SU-DHL-6 (cell line): ENCODE results near the gene IL1R2.

Experiments used
- H2AFZ ChIP-seq: fragments of 200-600 bp; sonication (generic); 2 replicates; pipeline ENCODE4 v1.6.1; 2014; ENCODE audit warnings: low read depth, mild to moderate bottlenecking, moderate library complexity, mixed read lengths, antibody characterized with exemption, low read length; ENCODE audit not compliant: severe bottlenecking
- H3F3A ChIP-seq: fragments of 200-600 bp; shearing (Covaris generic); 2 replicates; pipeline ENCODE4 v1.6.0; 2016; ENCODE audit warnings: antibody characterized with exemption, mild to moderate bottlenecking; ENCODE audit not compliant: insufficient read depth
- H3K27ac ChIP-seq: fragments of 200-600 bp; sonication (generic); 2 replicates; pipeline ENCODE4 v1.5.1; 2016; ENCODE audit warnings: low read depth, mild to moderate bottlenecking, low read length, moderate library complexity, mixed read lengths
- H3K27me3 ChIP-seq: fragments of 200-600 bp; sonication (generic), shearing (Covaris generic); 2 replicates; pipeline ENCODE4 v1.6.0; 2014; ENCODE audit warnings: mild to moderate bottlenecking, low read length
- H3K36me3 ChIP-seq: fragments of 200-600 bp; sonication (generic); 2 replicates; pipeline ENCODE4 v1.6.1; 2014; ENCODE audit warnings: mild to moderate bottlenecking, low read length, mixed read lengths
- H3K4me2 ChIP-seq: fragments of 300-600, 200-600 bp; shearing (Covaris generic), sonication (generic); 2 replicates; pipeline ENCODE4 v1.6.0; 2014; ENCODE audit warnings: low read length, low read depth, mild to moderate bottlenecking; ENCODE audit not compliant: poor library complexity, severe bottlenecking
- H3K4me3 ChIP-seq: fragments of 200-600 bp; sonication (generic); 2 replicates; pipeline ENCODE4 v1.5.1; 2014; ENCODE audit warnings: antibody characterized with exemption, low read length, mild to moderate bottlenecking, mixed read lengths; ENCODE audit not compliant: insufficient read depth, poor library complexity, severe bottlenecking
- H3K79me2 ChIP-seq: fragments of 200-600 bp; sonication (generic); 2 replicates; pipeline ENCODE4 v1.6.1; 2014; ENCODE audit warnings: mild to moderate bottlenecking, low read length, moderate library complexity; ENCODE audit not compliant: insufficient read depth
- H3K9ac ChIP-seq: fragments of 200-600 bp; sonication (generic); 2 replicates; pipeline ENCODE4 v1.7.0; 2014; ENCODE audit warnings: mild to moderate bottlenecking, low read length
- H3K9me2 ChIP-seq: fragments of 200-600 bp; sonication (generic); replicated peaks from 2 replicates; pipeline ENCODE4 v1.6.1; 2014; ENCODE audit warnings: low read length; ENCODE audit not compliant: insufficient read depth
- H3K9me3 ChIP-seq: fragments of 200-600 bp; sonication (generic); 2 replicates; pipeline ENCODE4 v1.6.1; 2014; ENCODE audit warnings: low read length, mixed read lengths; ENCODE audit not compliant: insufficient read depth
- H4K20me1 ChIP-seq: fragments of 200-600 bp; sonication (generic); 2 replicates; pipeline ENCODE4 v1.6.1; 2014; ENCODE audit warnings: low read depth, mild to moderate bottlenecking, antibody characterized with exemption, low read length, moderate library complexity, mixed read lengths
- EZH2phosphoT487 ChIP-seq: fragments of 200-600 bp; sonication (generic), shearing (Covaris generic); conservative IDR thresholded peaks from 2 replicates; pipeline ENCODE4 v1.6.1; 2018; ENCODE audit warnings: mild to moderate bottlenecking, antibody characterized with exemption, low read length, moderate library complexity, mixed read lengths
- TF ChIP-seq, protein P1 (sequence below): fragments of 200-600 bp; sonication (generic); IDR thresholded peaks from one replicate; pipeline ENCODE4 v1.5.1; 2017; ENCODE audit warnings: antibody characterized with exemption, mild to moderate bottlenecking, low read length, moderate library complexity; ENCODE audit not compliant: insufficient read depth, poor library complexity, severe bottlenecking

Gene IL1R2

DNA sequence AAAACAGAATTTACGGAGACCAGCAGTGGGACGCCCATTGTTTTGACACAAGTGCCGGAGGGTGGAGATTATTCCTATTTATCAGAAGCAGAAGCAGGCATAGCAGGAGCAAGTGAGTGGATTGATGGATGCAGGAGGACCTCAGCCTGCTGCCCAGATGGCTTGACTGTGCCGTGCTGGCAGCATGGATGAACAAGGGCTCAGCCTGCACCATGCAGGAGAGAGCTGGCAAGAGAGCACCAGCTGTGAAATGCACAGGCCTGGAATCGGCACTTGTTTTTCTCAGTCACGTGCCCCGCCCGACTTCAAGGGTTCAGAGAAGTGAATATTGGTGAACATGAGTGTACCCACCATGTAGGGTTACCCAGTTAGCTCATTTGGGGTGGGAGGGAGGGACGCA lies 4.0 kb downstream of the IL1R2 start:
- no peaks in the 10 kb centered on the region for H4K20me1 ChIP-seq
- TF ChIP-seq, protein P1, sequence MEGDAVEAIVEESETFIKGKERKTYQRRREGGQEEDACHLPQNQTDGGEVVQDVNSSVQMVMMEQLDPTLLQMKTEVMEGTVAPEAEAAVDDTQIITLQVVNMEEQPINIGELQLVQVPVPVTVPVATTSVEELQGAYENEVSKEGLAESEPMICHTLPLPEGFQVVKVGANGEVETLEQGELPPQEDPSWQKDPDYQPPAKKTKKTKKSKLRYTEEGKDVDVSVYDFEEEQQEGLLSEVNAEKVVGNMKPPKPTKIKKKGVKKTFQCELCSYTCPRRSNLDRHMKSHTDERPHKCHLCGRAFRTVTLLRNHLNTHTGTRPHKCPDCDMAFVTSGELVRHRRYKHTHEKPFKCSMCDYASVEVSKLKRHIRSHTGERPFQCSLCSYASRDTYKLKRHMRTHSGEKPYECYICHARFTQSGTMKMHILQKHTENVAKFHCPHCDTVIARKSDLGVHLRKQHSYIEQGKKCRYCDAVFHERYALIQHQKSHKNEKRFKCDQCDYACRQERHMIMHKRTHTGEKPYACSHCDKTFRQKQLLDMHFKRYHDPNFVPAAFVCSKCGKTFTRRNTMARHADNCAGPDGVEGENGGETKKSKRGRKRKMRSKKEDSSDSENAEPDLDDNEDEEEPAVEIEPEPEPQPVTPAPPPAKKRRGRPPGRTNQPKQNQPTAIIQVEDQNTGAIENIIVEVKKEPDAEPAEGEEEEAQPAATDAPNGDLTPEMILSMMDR: no peak
- TF ChIP-seq EZH2phosphoT487: no peak
- no peaks in the 10 kb centered on the region for H3K36me3 ChIP-seq
- no peaks in the 10 kb centered on the region for H3K79me2 ChIP-seq
- H3K9me2 ChIP-seq: no peaks in the 10 kb centered on the region
- no peak overlapping the region for H3K4me3 ChIP-seq
- H3K4me2 ChIP-seq: no peak overlapping the region
- H3F3A ChIP-seq: no peaks in the 10 kb centered on the region
- H3K9ac ChIP-seq: no peak overlapping the region
- H3K27ac ChIP-seq: no peak overlapping the region
- H2AFZ ChIP-seq: no peak overlapping the region
- H3K27me3 ChIP-seq: no peaks in the 10 kb centered on the region
- H3K9me3 ChIP-seq: no peaks in the 10 kb centered on the region

DNA sequence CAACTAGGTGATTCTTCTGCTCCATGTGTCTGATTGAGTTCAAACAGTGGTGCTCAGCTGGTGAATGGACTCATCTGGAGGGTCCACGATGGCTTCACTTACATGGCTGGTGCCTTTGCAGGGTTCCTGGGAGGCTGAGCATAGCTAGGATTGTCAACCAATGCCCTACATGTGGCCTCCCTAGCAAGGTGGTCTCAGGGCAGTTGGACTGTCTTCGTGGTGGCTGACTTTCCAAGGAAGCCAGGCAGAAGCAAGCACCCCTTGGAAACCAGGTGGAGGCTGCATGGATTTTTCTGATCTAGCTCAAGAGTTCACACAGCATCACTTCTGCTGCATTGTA lies 6.8 kb downstream of the IL1R2 start:
- no peak overlapping the region for H3K4me2 ChIP-seq
- H3F3A ChIP-seq: no peaks in the 10 kb centered on the region
- no peak overlapping the region for H2AFZ ChIP-seq
- H3K36me3 ChIP-seq: no peaks in the 10 kb centered on the region
- H4K20me1 ChIP-seq: no peaks in the 10 kb centered on the region
- TF ChIP-seq, protein P1: no peak
- no peaks in the 10 kb centered on the region for H3K9me3 ChIP-seq
- H3K27me3 ChIP-seq: no peaks in the 10 kb centered on the region
- H3K9ac ChIP-seq: no peak overlapping the region
- H3K79me2 ChIP-seq: no peaks in the 10 kb centered on the region
- H3K27ac ChIP-seq: no peak overlapping the region
- H3K4me3 ChIP-seq: no peak overlapping the region
- H3K9me2 ChIP-seq: no peaks in the 10 kb centered on the region

- Histone ChIP-seq H3K4me2 (no peak overlapping the region), H3K9me3 (no peaks in the 10 kb centered on the region), H3K9me2 (no peaks in the 10 kb centered on the region), H3K4me3 (no peak overlapping the region), H3K79me2 (no peaks in the 10 kb centered on the region), H4K20me1 (no peaks in the 10 kb centered on the region), H3K9ac (no peak overlapping the region), H3K27me3 (no peaks in the 10 kb centered on the region), H3F3A (no peaks in the 10 kb centered on the region), H3K27ac (no peak overlapping the region), H3K36me3 (no peaks in the 10 kb centered on the region), H2AFZ (no peak overlapping the region)
- no peak for TF ChIP-seq EZH2phosphoT487
- TF ChIP-seq, protein P1: no peak
These were observed 7.4 kb downstream of the IL1R2 start for GRCh38 chr2:101998896-101999789.
